Activated CD4-positive, CD25-positive, alpha-beta regulatory T cell treated with anti-CD3 and anti-CD28 coated beads, Interleukin-2, amount 50 U/mL, for 72 hours (primary cell): Measurements from ENCODE around the gene GP1BA.

Experiments used
- DNase-seq: peaks from one replicate; pipeline ENCODE4 v3.0.0; 2021

GP1BA gene

DNA sequence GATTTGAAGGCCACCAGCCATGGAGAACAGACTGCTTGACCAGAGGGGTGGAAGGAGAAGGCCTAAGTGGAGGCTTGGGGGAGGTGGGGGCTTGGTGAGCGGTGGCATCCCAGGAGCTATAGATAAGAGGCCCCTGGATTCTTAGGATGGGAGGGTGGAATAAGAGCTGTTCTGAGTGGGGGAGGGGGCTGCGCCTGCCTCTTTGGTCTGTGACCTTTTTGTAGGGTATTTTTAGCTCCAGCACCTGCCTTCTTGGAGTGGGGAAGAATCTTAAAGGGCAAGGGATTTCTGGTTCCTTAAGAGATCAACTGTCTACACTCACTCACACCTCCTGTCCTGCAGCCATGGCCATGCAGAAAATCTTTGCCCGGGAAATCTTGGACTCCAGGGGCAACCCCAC is 19.4 kb downstream of the GP1BA start:
- no peak for DNase-seq

DNA sequence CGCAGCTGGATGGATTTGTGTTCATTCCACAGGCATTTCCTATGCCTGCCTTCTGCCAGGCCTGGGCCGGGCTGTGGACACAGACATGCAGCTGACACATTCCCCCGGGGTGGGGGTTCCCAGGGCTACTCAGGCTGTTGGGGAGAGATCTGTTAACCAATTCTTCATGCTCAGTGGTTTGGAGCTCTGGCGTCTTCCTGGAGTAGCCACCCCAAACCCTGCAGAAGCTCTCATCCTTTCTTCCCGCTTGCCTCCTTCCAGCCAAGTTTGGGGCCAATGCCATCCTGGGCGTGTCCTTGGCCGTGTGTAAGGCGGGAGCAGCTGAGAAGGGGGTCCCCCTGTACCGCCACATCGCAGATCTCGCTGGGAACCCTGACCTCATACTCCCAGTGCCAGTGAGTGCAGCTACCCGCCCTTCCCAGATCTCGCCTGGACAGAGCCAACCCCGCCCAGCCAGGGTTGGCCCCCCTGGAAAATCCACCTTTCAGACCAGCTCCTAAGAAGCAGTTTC is 21.4 kb downstream of the GP1BA start:
- no peak for DNase-seq

DNA sequence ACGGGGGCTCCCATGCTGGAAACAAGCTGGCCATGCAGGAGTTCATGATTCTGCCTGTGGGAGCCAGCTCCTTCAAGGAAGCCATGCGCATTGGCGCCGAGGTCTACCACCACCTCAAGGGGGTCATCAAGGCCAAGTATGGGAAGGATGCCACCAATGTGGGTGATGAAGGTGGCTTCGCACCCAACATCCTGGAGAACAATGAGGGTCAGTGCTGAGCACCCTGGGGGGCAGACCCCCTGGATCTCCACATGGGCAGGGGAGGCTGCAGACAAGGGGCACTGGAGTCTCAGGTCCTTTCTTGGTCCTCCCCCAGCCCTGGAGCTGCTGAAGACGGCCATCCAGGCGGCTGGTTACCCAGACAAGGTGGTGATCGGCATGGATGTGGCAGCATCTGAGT is 23.0 kb downstream of the GP1BA start:
- DNase-seq = no peak

DNA sequence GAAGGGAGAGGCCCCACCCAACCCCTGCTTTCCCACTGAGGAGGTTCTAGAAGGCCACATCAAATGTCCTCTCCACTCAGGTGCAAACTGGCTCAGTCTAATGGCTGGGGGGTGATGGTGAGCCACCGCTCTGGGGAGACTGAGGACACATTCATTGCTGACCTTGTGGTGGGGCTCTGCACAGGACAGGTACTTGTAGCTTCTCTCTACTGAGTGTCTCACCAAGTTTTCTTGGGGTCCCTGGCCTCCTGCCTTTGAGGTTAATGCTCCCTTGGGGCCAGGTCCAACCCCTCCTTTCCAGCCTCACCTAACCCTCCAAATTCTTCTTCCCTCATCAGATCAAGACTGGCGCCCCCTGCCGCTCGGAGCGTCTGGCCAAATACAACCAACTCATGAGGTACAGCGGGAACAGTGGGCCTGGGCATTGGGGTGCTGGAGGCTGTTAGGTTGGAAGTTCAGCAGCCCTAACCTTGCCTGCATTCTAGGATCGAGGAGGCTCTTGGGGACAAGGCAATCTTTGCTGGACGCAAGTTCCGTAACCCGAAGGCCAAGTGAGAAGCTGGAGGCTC is 24.5 kb downstream of the GP1BA start:
- DNase-seq = no peak

DNA sequence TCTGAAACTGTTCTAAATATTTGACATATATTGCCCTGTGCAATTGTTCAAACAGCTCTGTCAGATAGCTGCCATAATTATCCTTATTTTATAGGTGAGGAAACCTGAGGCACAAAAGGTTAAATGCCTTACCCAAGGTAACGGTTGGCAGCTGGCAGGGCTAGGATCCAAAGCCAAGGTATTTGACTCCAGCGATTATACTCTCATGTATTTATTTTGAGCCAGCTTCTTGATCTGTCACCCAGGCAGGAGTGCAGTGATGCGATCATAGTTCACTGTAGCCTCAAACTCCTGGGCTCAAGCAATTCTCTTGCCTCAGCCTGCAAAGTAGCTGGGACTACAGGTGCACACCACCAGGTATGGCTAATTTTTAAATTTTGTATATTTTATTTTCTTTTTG is 26.0 kb downstream of the GP1BA start:
- DNase-seq = no peak

DNA sequence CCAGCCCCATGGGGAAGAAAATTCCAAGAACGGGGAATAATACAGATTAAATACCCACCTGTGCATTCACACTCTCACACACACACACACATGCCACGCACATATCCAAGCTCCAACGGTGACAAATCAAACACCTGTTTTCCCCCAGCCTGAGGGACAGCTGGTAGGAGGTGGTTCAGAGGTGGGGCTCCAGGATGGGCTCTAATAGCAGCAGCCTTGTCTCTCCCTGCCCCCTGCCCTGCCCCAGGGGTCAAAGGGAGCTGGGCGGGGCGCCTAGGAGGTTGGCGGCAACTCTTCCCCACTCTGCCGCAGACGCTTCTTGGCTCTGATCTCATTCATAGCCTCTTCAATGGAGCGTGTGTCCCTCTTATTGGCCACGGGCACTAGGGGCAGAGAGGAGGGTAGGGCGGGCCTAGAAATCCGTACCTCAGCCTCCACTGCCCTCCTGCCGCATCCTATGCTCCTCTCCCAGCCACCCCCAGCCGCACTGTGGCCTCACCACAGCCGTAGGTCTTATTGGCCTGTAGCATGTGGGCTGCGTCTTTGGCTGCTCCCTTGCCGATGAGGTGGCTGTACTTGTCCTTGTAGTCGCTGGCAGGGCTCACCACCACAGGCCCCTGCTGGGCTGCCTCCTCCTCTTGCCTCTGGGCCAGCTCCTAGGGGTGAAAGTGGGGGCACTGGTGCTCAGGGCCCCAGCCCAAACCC is 27.3 kb downstream of the GP1BA start:
- DNase-seq = no peak

DNA sequence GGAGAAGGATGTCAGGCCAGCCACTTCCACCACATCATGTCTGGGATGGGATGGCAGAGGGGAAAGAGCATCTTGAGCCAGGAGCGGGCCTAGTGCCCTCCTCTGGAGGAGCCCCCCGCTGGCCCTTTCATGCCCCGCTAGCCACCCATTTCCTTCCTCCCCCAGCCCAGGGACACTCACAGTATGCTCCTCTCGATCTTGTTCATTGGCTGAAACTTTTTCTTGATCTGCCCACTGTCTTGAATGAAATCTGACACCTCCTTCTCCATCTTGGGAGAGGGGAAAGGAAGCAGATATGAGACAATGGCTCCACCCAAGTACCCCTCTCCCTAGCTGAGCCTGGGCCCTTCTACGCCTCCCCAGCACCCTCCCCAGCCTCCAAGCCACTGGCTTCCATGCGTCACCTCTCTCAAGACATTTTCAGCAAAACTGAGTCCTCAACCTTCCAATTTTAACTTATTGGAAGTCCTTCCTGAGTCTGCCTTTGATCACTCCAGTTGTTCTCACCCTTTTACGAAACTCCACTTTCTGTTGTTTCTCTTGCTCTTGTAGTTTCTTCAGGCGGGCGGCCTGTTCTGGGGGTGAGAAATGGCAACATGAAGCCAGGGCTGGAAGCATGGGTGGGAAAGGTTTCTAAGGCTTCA is 28.3 kb downstream of the GP1BA start:
- DNase-seq = no peak

DNA sequence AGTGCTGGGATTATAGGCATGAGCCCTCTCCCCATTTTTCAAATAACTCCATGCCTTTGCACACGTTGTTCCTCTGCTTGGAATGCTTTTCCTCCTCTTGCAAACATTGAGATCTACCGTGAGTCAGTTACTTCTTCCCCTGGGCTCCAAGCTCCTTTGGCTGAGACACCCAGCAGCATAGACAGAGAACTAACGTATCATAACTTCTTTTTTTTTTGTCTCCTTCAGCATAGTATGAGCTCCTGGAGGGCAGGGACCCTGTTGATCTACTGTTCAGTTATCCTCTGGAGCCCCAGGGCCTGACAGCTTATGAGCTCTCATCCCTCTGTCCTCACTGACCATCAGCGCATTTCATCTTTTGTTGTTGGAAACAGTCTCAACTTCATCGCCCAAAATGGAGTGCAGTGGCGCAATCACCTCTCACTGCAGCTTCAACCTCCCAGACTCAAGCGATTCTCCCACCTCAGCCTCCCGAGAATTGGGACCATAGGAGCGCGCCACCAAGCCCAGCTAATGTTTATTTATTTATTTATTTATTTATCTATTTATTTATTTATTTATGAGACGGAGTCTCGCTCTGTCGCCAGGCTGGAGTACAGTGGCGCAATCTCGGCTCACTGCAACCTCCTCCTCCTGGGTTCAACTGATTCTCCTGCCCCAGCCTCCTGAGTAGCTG is 33.4 kb downstream of the GP1BA start:
- DNase-seq = no peak

DNA sequence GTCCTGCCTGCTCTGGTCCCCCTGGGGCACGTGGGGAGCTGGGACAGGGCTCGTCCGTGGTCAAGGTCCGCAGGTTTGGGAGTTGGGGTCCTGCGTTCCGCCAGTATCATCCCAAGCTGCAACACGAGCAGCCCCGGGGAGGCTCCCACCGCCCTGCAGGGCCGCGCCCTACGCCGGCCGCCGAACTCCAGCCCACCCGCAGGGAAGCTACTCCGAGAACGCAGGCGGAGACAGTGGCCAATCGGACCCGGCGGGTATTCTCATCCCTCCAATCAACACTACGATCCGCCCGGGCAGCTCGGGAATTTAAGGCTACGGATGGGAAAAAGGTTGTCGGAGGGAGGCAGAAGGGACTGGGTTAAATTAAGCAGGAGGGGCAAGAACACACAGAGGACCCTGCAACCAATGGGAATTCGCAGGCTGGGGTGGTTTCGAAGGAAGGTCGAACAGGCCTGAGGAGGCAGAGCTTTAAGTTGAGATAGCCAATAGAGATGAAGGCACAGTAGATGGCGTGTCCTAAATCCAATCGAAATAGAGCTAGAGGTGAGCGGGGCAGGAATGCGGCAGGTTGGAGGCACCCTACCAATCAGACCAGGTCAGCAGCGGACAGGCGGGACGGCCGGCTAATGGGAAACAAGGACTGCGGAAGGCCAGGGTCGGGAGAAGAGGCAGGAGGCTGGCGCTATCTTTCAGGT is 34.9 kb downstream of the GP1BA start:
- DNase-seq = peak; percentile 84

DNA sequence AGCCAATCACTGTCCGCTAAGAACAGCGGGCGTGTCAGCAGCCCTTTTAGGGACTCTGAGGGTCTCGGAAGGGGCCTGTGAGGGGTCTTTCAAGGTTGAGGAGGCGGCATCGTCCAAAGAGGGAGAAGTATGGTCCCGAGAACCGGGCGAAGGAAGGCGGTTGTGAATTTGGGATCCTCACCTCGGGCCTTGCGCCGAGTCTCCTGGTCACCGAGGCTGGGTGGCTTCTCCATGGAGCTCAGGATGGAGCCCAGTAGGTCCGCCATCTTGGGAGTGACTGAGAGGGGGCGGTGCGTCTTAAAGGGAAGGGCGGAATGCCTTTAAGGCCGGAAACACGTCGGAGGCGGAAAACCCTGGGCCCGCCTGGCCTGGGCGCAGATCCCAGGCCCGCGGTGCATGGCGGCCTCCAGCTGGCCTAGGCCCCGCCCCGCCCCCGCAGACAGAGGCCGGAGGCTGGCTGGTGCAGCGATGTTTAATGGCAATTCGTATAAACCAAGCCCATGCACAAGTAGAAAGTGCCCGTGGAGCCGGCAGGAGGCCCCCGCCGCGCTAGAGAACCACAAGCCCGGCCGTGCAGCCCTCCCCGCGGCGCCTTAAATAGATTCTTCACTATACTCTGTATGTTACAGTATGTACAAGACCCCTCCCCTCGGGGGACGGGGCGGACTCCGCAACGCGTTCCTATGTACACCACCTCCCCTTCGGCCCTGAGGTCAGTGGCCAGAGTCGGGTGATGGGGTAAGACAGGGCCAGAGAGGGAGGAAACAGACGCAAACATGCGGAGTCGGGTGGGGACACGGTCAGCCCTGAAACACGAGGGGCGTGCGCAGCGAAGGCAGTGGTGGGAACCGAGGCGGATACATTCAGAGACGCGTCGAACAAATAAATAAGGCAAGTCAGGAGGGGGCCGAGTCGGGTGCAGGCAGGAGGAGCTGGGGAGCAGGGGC is 35.7 kb downstream of the GP1BA start, which contains the start of gene SPAG7:
SPAG7 (minus strand) TSS at position 279 of the 947 bp plus-strand sequence; CDS start at position 266, 13 bp downstream.
- DNase-seq = peak; percentile 93

DNA sequence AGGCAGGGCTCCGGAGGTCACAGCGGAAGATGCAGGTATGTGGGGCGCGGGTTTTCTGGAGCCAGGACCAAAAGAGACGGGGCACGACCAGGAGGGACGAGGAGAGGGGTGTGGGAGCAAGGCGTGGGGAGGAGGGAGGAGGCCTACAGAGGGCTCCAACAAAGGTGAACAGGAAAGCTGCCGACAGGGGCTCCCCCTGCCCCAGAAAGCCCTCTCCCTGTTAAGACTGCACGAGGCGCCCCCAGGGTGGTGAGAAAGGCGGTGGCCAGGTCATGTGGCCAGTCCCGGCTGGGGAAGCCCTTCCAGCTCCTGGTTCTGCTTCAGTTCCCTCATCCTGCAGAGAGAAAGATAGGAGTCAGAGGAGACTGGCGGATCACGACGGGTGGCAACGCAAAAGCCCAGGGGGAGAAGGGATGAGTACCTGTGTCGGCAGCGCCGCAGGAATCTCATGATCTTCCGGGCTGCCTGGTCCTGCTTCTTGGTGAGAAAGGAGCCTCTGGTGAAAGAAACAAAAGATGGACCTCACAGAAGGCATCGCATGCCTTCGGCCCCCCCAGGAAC is 36.5 kb downstream of the GP1BA start:
- DNase-seq = peak; percentile 45

DNA sequence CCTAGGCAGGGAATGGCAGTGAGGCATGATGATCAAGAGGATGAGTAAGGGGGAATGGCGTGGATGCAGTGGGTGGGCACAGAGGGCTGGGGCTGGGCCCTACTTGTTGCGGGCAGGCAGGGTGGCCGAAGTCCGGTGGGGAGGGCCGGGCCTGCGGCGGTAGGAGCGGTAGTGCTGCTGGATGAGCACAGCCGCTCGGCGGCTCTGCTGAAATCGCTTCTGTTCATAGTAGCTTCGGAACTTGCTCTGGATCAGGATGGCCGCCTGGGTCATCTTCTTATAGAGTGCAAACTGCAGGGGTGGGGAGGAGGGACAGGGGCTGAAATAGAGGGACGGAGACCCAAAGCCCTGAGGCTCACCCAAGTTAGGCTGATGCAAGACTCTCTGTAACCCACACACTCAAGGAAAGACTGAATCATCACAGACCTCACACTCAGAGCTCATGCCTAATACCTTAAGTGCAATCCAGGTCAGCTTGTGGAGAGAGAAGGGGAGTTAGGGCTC is 37.0 kb downstream of the GP1BA start:
- peak; percentile 47 for DNase-seq

DNA sequence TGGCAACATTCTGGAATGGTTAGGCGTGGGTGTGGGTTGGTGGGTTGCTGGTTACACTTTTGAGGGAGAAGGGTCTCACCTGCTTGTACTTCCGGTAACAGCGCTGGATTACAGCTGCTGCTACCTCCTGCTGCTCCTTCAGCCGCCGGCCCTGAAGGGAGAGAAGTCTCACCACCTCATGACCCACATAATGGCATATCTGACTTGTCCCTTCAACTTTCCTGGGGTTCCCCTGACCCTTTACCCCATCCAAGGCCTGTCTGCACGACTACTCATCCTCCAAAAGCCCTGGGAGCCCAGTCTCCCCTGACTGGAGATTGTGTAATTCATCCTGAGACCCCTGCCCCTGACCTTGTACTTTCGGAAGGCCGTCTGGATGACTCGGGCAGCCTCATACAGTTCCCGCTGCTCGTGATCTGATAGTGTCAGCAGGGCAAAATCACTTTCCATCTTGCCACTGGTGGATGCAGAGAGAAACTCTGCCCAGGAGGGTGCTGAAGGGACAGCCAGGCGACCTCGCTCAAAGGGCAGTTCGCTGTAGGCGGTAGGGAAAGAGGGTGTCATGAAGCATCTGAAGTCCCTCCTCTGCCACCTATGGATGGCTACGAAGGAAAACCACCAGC is 37.6 kb downstream of the GP1BA start:
- no peak for DNase-seq

DNA sequence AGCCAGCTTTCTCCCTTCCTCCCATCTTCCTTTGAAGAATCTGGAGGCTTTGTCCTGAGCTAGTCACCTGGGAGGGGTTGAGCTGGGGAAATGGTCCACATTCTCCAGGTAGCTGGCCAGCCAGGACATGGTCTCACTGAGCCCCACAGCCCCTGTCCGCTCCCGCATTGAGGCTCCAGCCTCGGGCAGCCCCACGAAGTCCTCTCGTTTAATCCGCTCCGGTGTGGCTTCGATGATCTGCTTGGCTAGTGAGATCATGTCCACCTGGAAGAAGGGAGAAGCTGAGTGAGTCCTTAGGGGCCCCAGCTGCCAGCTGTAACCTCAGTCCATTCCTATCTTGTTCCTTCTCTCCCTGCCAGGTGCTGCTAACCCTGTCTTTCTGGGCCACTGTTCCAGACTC is 38.2 kb downstream of the GP1BA start:
- no peak for DNase-seq

DNA sequence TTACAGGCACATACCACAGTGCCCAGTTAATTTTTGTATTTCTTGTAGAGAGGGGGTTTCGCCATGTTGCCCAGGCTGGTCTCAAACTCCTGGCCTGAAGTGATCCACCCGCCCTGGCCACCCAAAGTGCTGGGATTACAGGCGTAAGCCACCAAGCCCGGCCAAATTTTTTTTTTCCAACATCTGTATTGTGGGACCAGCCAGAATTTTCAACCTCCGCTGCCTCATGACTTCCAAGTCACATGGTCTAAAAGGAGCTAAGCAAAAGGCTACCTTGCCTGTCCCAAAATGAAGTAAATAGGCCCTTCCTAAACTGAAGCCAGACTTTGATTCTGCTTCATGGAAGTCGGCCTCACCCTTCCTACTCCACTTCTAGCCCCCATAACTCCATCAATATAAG is 39.7 kb downstream of the GP1BA start:
- DNase-seq = no peak

DNA sequence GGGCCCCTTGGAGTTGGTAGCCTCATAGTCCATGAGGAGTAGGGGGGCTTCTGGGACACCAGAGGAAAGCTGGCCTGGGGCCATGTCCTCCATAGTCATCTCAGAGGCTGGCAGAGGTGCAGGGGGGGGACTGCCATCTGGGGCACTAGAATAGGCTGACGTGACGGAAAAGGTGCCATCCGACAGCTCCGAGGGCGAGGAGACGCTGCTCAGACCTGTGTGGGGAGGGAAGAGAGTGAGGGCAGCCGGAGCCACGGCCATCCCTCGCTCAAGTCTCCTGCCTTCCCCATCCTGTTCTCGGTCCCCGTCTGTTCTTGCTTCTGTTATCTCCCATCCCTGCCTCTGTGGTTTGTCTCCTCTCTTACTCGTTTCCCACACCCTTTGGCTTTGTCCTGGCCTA is 40.2 kb downstream of the GP1BA start:
- DNase-seq = no peak

DNA sequence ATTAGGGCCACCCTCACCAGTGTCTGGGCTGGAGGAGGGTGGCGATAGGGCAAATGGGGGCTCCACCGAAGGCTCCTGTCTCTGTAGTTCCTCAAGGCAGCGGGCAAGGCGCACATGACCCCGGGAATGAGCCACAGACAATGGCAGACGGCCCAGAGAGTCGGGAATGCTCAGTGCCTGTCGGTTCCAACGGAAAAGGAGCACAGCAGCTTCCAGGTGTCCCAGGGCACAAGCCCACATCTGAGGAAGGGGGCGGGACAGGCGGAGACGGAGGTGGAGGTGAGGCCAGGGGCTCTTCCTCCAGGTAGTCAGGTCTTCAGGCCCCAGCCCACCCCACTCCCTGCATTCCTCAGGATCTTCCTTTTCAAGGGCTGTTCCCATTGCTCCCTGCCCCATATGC is 40.7 kb downstream of the GP1BA start:
- no peak for DNase-seq

DNA sequence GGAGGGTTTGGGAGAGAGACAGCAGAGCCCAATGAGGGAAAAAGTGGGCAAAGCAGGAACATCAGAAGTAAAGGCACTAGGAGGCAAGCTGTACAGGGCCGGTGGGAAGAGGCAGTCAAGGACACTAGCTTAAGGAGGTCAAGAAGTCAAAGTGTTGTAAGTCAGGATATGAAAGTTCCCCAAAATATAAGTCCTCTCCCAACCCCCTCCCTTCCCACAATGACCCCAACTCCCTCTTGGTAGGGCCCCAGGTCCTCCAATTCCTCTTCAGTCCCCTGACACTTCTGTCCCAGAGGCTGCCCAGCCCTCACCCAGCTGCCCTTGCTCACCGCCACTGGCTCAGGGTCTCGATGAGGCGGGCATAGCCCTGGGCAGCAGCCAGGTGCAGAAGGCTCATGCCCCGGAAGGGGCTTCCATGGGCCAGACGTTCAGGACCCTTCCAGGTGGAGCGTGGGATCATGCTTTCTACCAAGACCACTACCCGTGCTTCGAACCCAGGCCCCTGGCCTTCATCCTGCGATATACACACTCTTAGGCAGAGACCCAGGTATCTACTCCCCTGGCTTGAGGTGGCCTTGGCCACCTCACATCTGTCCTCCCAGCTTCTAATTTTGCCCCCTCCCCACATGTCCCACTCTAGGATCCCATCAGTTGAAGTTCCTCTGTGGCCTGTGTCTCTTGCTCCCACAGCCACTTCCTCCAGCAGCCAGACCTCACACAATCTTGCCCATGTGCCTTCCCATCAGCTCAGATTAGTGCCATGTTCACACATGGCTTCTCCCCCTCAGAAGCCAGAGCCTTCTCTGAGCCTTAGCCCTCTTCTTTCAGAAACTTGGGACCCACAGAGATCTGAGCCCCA is 41.4 kb downstream of the GP1BA start:
- DNase-seq = no peak

DNA sequence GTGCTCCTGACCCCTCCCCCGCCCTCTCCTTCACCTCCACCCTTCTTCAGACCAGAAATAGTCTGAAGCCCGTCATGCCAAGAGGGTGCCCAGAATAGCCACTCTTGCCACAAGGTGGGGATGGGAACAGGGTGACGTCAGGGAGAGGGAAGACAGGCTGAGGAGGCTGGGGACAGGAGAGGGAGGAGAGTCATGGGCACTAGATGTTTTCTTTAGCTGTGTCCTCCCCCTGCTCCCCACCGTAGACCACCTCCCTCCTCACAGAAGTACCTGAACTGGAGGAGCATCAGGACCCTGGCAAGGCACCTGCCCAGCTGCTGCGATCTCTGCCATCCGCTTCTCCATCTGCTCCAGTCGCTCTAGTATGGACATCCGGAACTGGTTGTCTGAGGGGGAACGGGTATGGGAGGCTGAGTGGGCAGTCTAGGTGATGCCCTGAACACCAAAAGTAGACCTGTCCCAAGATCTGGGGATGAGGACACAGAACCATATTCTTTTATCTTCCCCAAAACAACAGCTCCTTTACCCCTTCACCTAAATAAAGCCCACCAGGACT is 42.1 kb downstream of the GP1BA start:
- DNase-seq = no peak
